GM12892 (cell line): ENCODE data around the gene GPR139.

Experiments used
- POLR2A ChIP-seq: IDR thresholded peaks from 2 replicates; pipeline ENCODE4 v1.6.1; 2011; ENCODE audit warnings: low read depth, low read length, control low read depth
- POLR2AphosphoS5 ChIP-seq: IDR thresholded peaks from 2 replicates; pipeline ENCODE4 v1.6.1; 2011; ENCODE audit warnings: low read depth, low read length, control low read depth

GRCh38 chr16:20099375-20099774, 25.7 kb upstream of the GPR139 start:
- TF ChIP-seq POLR2AphosphoS5 (no peak), POLR2A (no peak)
